HG02870 (cell line): ENCODE data around the gene MAPK10.
"Not testable (repeated sequence)": the region's sequence is repeated elsewhere in the genome, so short reads cannot be mapped to it uniquely, and the experiment has no call there.

ENCODE experiments used
- ATAC-seq: cut with Tn5 transposase; IDR thresholded peaks from one replicate; pipeline ENCODE4 v1.9.1; 2021; ENCODE audit warnings: mild to moderate bottlenecking, moderate library complexity; ENCODE audit not compliant: unreplicated experiment

MAPK10 gene

DNA sequence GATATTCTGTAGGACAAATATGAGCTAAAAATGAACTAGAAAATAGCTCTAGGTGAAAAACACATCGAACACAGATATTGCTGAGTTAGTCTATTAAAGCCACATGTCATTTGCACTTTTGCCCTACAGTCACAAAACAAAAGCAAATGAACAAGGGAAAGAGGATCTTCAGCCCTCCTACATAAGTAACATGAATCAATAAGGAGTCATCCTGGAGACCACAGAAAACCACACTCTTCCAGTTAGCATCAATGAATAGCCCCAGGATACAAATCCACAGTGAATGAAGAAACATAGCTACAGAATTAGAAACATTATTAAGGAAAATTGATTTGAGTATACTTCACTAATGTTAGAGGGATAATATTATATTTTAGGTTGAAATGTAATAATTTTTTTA lies 311.4 kb downstream of the MAPK10 start:
- ATAC-seq: no peak

DNA sequence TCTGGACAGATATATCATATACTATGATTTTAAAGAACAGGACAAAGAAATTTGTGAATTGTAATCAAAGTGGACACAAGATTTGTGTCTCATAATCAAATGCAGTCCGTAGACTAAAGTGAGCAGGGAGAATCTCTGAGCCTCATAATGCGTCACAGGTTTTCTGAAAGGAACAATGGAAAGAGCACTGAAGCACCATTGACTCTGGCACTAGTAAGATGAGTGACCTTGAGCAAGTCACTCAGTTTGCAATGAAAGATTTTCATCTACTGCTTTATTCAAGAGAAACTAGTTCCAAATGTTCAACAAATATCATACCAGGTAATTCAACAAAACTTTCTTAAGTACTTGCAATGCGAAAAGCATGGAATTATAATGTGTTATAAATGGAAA lies 315.3 kb downstream of the MAPK10 start:
- ATAC-seq: no peak

DNA sequence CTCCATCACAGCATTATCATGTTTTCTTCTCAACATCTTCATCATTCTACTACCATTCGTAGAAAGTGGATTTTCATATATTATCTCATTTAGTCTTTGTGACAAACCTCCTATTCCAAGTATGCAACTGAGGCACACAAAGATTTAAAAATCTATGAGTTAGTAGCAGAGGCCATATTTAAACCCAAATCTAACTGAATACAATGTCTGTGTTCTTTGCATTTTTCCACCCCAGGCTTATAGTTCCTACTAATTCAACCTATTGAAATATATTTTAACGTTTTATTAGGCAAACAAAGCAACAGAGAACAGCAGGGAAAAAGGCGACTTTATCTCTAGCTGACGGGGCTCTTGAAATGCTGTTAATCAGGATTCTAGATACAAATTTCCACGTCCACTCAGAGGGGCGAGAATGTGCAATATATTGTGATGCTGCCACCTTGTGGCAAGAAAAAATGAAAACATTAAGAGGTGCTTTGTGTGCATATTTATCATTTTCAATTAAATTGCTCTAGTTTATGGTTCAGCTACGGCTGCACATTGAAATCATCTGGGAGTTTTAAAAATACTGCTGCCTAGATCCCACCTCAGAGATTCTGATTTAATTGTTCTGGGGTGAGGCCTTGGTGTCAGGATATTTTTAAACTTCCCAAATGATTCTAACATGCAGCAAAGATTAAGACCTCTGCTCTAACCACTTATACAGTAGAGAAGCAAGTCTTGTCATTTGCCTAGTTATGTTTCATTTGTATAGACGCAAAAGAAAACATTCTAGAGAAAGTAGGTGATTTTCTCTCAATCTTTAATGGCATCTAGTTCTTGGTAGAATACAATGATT lies 315.9 kb downstream of the MAPK10 start:
- ATAC-seq: no peak

DNA sequence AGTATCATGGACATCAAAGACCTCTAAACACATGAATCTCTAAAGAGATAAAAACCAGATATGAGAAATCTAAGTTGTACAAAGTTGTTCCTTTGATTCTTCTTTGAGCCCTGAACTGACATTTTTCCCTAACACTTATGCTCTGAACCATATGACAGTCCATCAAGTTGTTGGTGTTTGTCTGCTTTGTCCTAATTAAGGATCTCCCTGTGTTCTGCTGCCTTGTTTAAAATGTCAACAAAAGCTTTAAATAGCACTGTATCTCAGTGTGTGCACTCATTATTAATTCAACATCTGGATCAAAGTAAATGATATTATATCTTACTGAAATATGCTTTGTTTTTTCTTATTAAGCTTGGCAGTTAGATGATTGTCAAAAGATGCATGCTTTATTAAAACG lies 321.8 kb downstream of the MAPK10 start:
- no peak for ATAC-seq

DNA sequence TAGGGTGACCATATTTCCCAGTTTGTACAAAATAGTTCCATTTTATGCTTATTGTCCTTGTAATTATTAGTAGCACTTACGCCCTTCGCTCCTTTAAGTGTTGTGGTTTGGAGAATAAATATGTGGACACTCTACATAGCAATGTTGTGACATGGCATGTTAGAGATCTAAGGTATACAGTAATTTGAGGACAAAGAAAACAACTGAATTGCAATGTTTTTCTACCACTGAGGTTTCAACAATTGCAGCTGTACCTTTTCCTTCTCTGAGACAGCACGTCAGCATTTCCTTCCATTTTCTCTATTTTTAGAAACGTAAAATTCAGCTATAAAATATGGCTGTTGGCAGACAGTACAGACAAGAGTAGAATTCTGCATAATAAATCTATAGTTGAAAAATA lies 323.1 kb downstream of the MAPK10 start:
- no peak for ATAC-seq

DNA sequence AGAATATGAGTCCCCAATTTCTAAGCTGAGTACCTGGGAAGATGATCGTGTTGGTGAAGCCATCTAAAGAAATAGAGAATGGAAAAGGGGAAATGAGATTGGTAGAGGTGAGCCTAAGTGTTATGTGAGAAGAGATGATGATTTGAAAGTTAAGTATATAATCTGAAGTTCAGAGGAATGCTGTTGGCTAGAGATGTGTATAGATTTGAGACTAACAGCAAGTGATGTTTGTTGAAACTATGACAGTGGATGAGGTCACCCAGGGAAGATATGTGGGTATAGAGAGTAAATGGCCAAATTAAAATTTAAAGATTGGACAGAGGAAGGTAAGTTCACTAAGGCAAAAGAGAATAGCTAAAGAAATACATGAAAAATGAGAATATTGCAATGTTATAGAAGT lies 324.2 kb downstream of the MAPK10 start:
- no peak for ATAC-seq

DNA sequence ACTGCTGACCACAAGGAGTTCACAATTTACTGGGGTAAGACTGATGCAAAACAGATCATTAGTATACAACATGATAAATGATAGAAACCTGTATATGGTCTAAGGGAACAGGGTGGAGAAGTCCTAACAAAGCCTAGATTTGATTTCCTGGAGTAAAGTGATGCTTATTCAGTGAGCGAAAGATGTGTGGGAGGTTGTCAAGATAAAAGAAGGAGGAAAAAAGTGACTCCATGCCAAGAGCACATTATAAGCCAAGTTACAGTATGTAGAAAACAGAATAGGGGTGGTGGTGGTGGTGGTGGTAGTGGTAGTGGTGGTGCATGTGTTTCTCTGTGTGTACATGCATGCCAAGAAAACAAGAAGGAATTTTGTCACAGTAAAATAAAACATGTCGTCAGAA lies 325.2 kb downstream of the MAPK10 start:
- ATAC-seq: no peak

DNA sequence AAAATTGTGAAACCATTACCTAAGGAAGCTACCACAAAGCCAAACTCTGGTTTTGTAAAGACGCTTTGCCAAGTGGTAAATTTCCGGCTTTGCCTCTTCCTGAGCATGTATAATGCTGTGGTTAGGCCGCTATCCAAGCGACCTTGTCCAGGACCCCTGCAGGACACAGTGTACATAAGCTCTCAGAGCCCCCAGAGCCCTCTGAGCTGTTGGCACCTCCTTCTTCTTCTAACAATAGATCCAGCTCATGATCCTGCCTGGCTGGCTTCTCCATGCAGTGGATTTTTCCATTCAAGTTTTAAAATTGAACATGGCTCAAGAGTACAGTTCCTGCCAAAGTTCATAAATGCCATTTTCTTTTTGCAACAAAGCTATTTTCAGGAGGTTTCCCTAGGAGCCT lies 326.7 kb downstream of the MAPK10 start:
- ATAC-seq: no peak

DNA sequence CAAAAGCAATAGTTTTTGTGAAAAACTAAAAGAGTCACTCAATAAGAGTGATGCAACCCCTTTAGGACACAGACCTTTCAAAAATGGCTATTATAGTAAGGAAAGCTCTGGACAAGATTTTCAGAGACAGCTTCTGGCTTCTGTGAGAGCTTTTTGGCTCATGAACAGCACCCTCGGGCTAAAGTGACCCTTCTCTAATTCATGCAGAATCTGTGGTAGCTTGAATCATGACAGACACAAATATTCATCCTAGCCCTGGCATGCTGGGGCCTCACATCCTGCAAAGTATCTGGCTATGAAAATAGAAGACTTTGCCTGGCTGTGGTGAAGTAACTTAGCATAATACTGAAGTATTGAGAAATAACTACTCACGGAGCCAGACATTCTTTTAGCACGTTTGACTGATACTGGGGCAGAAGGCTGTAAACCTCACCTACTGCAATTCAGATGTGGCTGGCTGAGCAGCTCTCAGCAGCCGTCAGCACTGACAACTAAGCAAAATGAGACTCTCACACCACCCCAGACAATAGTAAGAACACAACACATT lies 327.3 kb downstream of the MAPK10 start:
- no peak for ATAC-seq

DNA sequence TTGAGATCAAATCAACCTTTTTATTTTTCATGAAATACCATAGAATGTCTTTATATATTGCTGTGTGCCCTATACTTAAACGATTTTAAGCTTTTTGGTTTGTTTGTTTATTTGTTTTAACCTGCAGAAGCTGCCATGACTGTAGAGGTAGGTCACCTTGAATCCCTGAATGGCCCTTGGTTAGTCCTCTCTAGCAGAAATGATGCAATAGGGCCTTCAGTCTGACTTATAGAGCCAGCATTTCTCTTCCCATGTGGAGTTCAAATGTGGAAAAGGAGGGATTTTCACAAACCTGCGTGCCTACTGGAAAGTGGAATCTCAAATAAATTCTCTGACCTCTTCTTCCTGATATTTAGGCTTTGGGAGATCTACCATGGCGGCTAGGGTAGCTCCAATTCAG lies 327.9 kb downstream of the MAPK10 start:
- ATAC-seq: no peak

DNA sequence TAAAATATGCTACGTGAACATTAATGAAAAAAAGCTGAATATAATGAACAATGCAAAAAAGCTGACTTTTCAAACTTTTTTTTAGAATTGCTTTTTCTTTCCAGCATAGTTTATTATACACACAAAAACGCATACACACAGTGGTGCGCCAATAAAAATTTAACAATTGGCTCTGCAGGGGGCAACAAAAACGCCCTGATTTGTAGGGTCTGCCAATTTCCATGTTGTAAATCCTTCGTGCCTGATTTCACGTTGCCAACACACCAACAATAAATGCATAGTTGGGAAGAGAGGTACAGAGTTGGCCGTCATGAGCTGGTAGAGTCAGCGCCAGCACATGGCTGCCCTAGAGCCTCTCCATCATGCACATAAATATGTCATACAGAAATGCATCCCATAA lies 333.1 kb downstream of the MAPK10 start:
- no peak for ATAC-seq

DNA sequence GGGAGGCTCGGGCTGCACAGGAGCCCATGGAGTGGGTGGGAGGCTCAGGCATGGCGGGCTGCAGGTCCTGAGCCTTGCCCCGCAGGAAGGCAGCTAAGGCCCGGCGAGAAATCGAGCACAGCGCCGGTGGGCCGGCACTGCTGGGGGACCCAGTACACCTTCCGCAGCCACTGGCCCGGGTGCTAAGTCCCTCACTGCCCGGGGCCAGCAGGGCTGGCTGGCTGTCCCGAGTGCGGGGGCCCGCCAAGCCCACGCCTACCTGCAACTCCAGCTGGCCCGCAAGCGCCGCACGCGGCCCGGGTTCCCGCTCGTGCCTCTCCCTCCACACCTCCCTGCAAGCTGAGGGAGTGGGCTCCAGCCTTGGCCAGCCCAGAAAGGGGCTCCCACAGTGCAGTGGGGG lies 338.2 kb downstream of the MAPK10 start:
- not testable (repeated sequence) for ATAC-seq

DNA sequence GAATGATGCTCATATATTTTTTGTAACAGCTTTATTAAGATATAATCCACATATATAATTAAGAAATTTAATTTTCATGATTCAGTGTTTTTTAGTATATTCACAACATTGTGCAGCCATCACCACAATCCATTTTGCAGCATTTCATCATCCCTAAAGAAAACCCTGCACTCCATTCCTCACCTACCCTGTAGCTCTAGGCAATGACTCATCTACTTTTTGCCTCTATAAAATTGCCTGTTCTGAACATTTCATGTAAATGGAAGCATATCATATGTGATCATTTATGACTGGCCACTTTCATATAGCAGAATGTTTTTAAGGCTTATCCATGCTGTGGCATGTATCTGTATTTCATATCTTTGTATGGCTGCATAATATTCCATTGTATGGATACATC lies 339.9 kb downstream of the MAPK10 start:
- no peak for ATAC-seq

DNA sequence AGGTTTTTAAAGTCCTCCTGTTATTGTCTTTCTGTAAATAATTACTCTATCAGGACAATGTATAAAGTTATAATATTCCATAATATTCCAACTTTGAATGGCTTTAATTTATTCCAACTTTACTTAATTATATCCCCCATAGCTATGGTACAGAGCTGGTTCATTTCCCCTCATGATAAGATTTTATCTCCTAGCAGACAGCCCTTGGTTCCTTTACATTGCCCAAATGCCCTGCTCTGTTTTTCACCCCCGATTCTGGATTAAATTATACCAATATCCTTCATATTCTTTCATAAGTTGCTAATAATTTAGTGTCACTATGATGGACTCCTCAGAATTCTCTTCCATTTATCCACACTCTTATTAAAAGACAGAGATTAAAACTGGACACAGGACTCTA lies 340.5 kb downstream of the MAPK10 start:
- no peak for ATAC-seq

DNA sequence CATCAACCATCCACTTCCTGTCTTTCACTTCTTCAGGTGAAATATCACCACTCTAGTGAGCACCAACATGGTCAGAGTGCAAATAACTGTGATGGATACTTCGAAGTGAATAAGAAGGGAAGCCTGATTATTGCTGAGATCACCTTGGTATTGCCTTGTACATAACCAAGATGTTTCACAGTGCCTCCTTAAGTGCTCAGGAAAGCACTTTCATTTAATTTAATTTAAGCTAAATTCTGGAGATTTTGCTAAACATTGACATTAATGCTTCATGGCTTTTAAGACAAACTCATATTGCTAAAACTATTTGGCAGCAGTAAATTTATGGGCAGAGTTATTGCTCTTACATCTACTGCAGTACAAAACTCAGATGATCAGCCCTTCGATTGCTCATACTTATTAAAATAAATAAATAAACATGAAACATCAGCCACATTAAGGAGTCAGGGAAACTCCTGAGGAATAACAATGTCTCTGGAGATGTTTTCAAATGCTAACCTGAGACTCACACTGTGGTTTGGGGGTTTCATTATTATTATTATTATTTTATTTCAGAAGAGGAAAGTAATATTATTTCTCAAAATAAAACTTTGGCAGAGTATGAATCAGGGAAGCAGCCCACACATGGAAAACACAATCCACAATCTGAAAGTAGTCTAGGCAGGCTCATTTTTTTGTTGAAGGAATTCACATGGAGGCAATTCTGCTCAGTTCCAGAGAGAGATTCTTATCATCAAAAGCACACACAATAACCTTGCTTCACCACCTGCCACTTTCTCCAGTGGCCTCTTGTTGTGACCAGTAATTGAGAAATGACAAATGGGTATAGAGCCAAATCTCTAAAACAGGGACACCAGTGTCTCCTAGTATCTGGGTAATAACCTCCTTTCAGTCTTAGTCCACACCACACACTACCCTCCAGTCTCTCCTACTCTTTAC lies 344.2 kb downstream of the MAPK10 start:
- no peak for ATAC-seq

DNA sequence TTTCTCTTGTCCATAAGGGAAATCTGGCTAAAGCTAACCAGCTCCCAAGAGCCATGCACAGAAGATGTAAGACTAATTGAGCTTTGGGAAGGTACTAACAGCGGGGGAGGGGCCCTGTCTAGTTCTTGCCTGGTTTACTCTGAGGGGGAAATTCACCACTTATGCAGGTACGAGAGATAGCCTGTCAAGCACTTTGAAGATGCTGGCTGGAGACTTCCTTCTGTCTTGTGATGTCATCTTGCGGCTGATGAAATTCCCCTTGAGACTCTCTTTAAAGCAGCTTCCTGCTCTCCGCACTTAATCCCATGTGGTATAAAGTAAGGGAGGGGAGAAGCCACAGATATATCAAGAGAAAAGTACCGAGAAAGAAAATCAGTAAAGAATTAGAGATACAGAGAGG lies 345.3 kb downstream of the MAPK10 start:
- ATAC-seq: peak; percentile 90

DNA sequence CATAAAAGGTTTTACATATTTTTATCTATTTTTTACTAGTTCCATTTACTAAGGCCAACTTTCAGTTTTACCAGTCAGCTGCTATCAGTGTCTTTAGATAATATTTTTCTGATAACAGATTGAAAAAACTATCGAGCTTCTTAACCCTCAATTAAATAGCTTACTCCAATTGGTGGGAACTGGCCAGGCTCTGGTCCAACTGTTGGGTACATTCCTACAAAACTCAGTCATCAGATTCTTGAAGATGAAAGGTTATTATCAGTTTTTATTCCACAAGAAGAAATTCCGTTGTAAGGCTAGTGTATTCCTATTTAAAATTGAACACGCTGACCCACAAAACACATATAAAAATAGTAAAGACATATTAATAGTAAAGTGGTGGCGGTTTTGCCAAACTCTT lies 346.2 kb downstream of the MAPK10 start:
- ATAC-seq: no peak

DNA sequence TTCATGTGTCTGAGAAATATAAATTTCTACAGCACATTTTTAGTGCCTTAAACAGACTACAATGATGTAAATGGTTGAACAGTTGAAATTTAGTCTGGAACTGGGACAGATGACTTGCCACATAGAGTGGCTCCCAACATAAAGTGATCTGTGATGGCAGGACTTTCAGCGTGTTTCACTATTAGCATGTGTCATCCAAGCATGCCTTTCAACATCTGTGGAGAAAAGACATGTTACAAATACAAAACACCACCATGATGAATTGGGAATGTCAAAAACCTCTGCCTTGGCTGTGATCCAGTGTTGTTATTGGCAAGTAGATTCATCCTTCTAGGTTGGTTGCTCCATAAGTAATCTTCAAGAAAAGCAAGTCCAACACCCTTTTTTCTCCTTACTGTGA lies 348.7 kb downstream of the MAPK10 start:
- no peak for ATAC-seq

DNA sequence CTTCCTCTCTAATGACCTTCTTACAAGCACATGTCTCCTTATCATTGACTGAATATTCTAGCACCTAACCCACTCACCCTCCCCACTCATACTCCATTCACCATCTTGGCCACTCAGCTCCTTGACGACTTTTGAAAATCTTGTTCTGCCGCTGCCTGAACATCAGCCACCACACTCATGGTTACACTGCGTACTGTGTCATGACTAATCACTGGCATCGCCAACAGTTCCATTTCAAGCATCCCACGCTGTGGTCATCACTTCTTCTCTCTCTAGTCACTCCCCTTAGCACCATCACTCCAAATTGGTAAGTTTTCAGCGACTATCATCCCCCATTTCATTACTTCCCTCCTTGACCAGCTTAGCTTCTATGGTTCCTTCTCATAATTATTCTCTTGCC lies 352.8 kb downstream of the MAPK10 start:
- ATAC-seq: no peak

DNA sequence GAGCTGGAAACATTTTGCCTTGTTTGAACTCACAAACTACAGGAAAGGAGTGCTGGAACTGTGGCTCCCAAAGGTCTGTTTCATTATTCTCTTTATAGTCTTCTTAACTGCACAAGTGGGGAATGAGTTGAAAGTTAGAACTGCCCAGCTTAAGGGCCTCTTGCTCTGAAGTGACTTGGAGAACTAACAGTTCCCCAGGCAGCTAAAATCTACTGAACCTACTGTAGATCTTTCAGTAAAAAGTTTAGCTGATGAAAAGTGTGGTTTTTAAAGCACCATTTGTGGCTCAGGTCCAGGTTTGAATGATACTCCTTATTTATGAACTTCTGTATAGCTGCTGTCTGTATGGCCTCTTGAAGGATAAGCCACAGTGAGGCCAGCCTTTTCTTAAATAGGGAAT lies 353.8 kb downstream of the MAPK10 start:
- ATAC-seq: no peak

DNA sequence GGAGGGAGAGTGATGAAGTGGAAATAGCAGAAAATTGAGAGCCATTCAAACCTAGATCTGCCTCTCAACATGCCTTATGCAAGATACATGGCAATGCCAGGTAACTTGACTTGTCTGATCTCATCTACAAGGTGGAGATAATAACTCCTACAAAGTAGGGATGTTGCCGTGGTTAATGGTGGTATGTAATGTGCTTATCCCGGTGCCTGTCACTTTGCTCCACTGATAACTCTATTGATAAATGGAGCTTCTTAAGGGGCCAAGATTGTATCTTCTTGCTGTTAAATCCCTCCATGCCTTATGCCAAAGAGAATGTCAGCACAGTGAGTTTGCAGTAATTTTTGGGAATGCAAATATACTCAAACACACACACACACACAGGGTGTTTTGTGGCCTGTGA lies 355.8 kb downstream of the MAPK10 start:
- ATAC-seq: no peak

DNA sequence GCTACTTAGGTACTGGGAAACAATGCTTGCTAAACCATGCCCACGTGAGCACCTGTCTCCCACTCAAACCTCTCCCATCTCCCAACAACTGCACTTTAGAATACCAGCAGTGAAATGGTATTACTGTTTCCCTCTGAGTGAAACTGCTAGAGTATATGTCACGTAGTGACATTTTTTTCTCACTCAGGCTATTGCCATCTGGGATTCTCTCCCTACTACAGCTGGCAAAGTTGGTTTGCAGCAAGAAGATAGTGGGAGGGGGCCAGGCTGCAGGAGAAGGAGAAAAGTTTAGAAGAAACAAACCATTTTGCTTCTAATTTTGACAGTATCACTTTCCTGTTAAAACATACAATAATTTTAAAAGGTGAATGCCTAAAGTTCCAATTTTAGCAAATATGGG lies 358.3 kb downstream of the MAPK10 start:
- no peak for ATAC-seq
